GM04503 (cell line): Measurements from ENCODE around the gene ADAM11.
"Not testable (repeated sequence)": the region's sequence is repeated elsewhere in the genome, so short reads cannot be mapped to it uniquely, and the experiment has no call there.

Source experiments
- DNase-seq: peaks from one replicate; pipeline ENCODE4 v3.0.0-alpha.2; 2012; ENCODE audit warnings: low read depth

ADAM11 gene

DNA sequence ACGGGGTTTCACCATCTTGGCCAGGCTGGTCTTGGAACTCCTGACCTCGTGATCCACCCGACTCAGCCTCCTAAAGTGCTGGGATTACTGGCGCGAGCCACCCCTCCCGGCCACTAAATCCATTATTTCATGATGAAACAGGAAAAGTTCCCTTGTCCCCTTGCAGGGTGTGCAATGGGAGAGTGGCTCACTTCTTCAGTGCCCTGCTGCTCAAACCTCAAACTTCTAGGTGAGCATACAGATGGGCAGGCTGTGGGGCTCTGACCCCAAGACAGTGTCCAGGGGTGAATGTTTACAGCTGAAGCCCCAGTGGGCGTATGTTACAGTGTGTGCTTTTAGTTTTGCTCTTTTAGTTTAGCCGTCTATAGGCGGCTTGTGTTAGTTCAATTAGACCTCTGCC lies 36.6 kb downstream of the ADAM11 start:
- no peak for DNase-seq

DNA sequence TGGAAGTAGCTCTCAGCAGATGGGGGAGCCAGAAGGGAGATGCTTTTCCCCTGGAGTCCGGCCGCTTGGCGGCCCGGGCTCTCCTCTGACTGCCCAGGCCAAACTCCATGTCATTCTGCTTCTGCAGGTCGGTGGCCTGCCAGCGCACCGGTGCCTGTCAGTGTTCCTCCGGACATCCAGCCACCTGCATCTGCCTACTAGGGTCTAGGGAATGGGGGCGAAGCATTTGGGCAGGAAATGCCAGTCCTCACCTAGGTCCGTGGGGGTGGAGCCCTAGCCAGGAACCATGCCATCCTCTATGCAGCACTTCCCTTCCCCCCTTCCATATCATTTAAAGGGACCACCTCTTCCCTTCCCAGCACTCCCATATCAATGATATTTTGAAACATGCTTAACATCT lies 37.1 kb downstream of the ADAM11 start:
- no peak for DNase-seq

DNA sequence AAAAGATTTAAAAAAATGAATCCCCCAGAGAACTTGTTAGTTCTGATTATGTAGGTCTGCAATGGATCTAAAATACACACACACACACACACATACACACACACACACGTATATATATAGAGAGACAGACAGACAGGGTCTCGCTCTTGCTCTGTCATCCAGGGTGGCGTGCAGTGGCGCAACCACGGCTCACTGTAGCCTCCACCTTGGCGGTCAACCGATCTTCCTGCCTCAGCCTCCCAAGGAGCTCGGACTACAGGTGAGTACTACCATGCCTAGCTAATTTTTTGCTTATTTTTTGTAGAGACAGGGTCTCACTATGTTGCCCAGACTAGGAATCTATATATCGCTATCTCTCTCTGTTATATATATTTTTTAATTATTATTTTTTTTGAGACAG lies 37.9 kb downstream of the ADAM11 start:
- no peak for DNase-seq

- DNase-seq, result no peak
These were observed 39.0 kb downstream of the ADAM11 start for GRCh38 chr17:44797802-44798201.

GRCh38 chr17:44798356-44798755 lies 39.6 kb downstream of the ADAM11 start:
- no peak for DNase-seq

DNA sequence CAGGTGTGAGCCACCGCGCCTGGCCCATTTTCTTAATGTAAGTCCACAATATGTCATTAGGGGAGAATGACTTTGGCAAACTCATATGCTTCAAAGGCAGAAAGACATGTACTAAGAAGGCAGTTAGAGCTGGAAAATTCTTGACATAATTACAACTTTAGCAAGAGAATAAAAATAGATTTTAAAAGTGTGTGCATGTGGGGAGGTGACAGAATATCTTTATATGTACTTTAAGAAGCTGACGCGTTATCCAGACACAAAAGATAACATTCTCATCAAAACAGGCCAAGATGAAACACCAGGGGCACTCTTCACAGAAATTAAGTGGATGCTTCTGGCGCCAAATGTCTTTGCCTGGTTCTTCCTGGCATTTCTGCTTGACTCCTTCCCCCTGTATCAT lies 43.1 kb downstream of the ADAM11 start:
- no peak for DNase-seq

DNA sequence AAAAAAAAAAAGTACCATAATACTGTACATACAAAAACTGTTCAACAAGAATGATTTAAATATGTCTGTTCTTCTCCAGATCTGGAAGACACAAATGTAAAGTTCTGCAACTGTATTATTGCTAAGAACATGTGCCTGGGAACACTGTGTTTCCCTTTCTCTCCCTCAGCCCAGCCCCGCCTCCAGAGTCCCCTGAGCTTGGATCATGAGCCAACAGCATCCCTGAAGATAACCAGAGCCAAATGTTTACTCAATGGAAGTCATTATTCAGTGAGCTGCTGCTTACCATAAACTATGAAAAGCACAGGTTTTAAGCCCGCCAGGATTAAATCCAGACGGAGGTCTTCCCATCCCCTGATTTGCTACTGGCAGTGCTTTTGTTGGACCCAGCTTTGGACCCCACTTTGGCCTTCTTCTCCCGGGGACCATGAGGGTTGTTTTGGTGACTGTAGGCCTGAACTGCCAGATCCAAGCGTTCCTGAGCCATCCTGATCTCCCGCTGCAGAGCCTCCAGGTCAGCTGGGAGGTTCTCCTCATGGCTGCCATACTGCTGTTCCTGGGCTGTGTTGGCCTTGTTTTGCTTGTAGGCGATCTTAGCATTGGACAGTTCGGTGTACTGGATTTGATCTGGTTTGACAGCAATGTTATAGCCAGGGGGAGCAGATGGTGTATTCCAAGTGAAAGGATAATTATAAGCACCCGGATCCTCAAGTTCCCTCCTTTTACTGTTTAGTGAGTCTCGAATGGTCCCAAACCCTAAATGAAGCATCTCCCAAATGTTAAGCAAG lies 45.7 kb downstream of the ADAM11 start:
- DNase-seq, result no peak

GRCh38 chr17:44807093-44807816 lies 48.5 kb downstream of the ADAM11 start:
- DNase-seq, result no peak

- peak; percentile 45 for DNase-seq
These were observed 49.0 kb downstream of the ADAM11 start for GRCh38 chr17:44807817-44808155.

DNA sequence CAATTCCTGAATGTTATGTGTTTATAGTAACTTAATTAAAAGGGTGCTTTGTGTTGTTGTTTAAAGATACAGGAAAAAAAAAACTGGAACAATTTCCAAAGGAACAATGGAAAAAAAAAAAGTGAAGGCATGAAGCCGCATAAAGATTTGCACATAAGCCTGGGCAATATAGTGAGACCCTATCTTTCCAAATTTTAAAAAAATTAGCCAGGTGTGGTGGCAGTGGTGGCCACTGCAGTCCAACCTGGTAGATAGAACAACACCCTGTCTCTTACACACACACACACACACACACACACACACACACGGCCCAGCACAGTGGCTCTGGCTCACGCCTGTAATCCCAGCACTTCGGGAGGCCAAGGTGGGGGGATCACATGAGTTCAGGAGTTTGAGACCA lies 49.4 kb downstream of the ADAM11 start:
- no peak for DNase-seq

GRCh38 chr17:44808656-44809388 lies 50.0 kb downstream of the ADAM11 start:
- not testable (repeated sequence) for DNase-seq

GRCh38 chr17:44812263-44812662 lies 53.5 kb downstream of the ADAM11 start:
- DNase-seq, result no peak

- DNase-seq, result not testable (repeated sequence)
These were observed 59.7 kb downstream of the ADAM11 start for GRCh38 chr17:44818508-44818907.

DNA sequence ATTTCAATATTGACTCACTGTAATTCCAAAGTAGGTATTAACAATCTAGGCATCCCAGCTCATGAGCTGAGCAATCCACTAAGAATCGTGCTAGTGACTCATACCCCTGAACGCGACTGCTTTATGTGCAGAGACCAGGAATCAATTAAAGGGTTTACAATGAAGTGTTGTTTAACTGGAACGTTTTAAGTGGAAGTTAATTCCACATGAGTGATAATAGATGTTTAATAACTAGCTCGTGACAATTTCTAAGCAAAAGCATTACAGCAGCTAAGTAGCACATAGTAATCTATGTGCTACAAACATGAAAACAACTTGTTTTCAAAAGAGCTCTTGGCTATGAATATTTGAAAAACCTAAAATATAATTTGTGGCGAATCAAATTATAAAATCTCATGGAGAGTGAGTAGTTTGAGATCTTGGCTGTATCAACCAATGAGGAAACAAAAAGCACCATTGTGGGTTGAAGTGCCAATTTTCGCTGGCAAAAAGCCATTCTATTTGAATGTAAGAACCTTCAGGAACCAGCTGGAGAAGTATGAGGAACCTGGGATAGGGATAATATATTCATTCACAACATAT lies 61.9 kb downstream of the ADAM11 start:
- peak; percentile 91 for DNase-seq

DNA sequence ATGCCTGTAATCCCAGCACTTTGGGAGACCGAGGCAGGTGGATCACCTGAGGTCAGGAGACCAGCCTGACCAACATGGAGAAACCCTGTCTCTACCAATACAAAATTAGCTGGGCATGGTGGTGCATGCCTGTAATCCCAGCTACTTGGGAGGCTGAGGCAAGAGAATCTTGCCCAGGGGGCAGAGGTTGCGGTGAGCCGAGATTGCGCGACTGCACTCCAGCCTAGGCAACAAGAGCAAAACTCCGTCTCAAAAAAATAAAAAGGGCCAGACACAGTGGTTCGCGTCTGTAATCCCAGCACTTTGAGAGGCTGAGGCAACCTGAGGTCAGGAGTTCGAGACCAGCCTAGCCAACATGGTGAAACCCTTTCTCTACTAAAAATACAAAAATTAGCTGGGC lies 66.4 kb downstream of the ADAM11 start:
- not testable (repeated sequence) for DNase-seq

DNA sequence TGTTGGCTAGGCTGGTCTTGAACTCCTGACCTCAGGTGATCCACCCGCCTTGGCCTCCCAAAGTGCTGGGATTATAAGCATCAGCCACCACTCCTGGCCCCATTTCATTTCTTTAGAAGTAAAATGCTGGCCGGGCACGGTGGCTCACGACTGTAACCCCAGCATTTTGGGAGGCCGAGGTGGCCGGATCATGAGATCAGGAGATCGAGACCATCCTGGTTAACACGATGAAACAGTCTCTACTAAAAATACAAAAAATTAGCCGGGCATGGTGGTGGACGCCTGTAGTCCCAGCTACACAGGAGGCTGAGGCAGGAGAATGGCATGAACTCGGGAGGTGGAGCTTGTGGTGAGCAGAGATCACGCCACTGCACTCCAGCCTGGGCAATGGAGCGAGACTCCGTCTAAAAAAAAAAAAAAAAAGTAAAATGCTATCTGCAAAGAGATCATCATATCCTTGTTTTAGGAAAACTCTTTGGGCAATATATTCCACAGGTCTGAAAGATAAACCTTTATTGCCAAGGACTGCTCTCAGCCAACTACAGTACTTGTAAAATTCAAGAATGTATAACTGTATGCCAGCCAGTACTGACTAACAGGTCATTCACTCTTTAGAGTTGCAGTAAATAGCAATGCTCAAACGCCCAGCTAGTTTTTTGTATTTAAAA lies 67.5 kb downstream of the ADAM11 start:
- no peak for DNase-seq

DNA sequence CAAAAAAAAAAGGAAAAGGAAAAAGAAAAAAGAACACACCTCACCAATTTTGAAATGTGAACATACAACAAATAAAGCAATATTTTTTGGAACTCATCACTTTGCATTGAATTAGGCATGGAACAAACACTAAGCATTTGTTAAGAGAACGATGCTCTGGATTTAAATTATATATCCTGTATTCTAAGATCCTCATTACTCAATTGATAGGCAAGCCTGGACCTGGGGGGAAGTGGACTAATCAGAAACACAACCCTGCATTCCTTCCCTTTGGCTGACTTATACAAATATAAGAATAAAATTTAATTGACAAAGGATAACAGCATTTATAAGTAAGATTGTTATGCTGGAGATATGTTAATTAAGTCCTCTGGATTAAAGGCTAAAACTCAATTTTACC lies 69.1 kb downstream of the ADAM11 start:
- no peak for DNase-seq

DNA sequence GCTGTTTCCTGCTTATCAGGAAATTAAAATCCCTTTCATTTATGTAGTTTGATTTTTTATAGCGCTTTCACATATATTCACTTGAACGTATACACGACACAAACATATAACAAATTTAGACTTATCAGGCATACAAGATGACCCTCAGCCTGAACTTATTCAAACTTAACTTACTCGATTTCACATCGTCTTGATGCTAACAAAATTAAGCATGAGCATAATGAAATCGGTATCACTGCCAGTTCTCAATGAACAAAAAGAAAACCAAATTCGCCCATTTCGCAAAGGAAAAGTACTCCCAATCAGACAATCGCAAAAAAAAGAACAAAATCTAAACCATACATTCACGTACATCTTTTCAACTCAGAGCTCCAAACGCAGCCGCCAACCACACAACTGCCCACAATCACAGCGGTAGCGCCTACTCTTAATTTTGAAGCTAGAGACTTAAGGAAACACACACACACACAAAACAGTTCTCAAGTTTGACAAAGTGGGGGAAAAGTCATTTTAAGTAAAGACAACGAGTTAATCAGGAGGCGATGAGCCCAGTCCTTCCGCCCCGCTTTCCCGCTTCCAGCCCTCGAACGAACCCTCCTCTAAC lies 70.2 kb downstream of the ADAM11 start:
- no peak for DNase-seq

GRCh38 chr17:44829523-44830358 lies 71.0 kb downstream of the ADAM11 start, which contains the start of gene GJC1:
Gene GJC1 (minus strand): TSS chr17:44830287. CDS start chr17:44805817, 24,470 bp downstream.
- DNase-seq, result no peak
